ENCODE measurements around the gene PICALM. TPM values are rescaled to one million over a fixed set of nuclear protein-coding genes. Genes with fewer than 3 reads are reported as not detected.

Gene PICALM
- total RNA-seq, 4 donors from 2014 or later: 148 to 244 (median 221) TPM

DNA sequence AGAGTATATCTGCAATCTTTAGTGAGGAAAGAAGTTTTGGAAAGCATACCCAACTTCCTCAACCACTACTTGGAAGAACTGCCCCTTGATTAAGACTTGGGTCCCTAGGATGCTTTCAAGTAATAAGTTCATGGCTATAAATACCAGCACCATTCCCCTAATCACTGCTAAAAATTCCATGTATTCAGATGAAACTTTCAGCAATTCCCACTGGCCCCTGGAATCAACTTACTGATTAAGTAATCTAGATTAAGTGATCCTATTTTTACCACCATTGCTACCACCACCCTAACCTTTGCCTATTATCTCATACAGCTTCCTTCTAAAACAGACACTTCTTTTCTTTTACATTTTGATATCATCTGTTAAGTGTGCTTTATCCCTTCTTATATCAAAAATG, 10.5 kb downstream of the PICALM start:
- intact Hi-C loops (cut with DNase I; ENCODE audit: low total_unique reads) (no loop called here), in situ Hi-C loops (cut with MboI; ENCODE audit: low pct_ligation_motif_present in 1 of 4, low pct_unique_long_range_greater_than_20kb in 1 of 4, low sequenced_read_pairs in 3 of 4) (no loop called here)
- H3K9me3 ChIP-seq: no peaks in the 10 kb centered on the region
- no peak for TF ChIP-seq POLR2A (IDR thresholded peaks at IDR 0.05)
- no peak for TF ChIP-seq EP300 (IDR thresholded peaks at IDR 0.05; ENCODE audit: low read depth)
- no peak for TF ChIP-seq POLR2AphosphoS5 (IDR thresholded peaks at IDR 0.05)
- TF ChIP-seq, protein P1, sequence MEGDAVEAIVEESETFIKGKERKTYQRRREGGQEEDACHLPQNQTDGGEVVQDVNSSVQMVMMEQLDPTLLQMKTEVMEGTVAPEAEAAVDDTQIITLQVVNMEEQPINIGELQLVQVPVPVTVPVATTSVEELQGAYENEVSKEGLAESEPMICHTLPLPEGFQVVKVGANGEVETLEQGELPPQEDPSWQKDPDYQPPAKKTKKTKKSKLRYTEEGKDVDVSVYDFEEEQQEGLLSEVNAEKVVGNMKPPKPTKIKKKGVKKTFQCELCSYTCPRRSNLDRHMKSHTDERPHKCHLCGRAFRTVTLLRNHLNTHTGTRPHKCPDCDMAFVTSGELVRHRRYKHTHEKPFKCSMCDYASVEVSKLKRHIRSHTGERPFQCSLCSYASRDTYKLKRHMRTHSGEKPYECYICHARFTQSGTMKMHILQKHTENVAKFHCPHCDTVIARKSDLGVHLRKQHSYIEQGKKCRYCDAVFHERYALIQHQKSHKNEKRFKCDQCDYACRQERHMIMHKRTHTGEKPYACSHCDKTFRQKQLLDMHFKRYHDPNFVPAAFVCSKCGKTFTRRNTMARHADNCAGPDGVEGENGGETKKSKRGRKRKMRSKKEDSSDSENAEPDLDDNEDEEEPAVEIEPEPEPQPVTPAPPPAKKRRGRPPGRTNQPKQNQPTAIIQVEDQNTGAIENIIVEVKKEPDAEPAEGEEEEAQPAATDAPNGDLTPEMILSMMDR (IDR thresholded peaks at IDR 0.05): no peak
- H3K4me3 ChIP-seq: no peak overlapping the region
- no peaks in the 10 kb centered on the region for H3K27me3 ChIP-seq
- H3K36me3 ChIP-seq: no peaks in the 10 kb centered on the region
- DNase-seq: no peak
- H3K4me1 ChIP-seq: peaks cover 22 to 80% (median 35%) of the 10 kb centered on the region in 4 donors
- H3K27ac ChIP-seq: no peak overlapping the region

DNA sequence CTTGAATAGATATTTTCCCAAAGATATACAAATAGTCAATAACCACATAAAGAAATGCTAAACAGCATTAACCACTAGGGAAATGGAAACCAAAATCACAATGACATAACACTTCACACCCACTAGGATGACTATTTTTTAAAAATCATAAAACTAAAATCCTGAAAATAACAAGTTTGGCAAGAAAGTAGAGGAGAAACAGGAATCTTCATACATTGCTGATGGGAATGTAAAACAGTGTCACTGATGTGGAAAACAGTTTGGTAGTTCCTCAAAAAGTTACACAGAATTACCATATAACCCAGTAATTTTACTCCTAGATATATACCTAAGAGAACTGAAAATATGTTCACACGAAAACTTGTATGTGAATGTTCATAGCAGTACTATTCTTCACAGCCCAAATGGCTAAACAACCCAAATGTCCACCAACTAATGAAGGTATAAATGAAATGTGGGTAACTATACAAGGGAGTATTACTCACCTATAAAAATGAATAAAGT, 12.5 kb downstream of the PICALM start:
- Histone ChIP-seq H3K27ac (no peak overlapping the region), H3K36me3 (no peaks in the 10 kb centered on the region), H3K9me3 (no peaks in the 10 kb centered on the region), H3K27me3 (no peaks in the 10 kb centered on the region), H3K4me3 (no peak overlapping the region), H3K4me1 (peaks cover 22 to 76% (median 37%) of the 10 kb centered on the region in 4 donors)
- no peak for DNase-seq
- no peak for TF ChIP-seq POLR2AphosphoS5 (IDR thresholded peaks at IDR 0.05)
- TF ChIP-seq, protein P1 (IDR thresholded peaks at IDR 0.05): peak in 1 of 5 experiments; percentile 3
- intact Hi-C loops (cut with DNase I; ENCODE audit: low total_unique reads) (no loop called here), in situ Hi-C loops (cut with MboI; ENCODE audit: low pct_ligation_motif_present in 1 of 4, low pct_unique_long_range_greater_than_20kb in 1 of 4, low sequenced_read_pairs in 3 of 4) (no loop called here)
- WGBS, 2 donors (ENCODE audit: low coverage in 1 of 2): 70 to 89% methylated on average over 1 of the region's 1 CpG

- no peaks in the 10 kb centered on the region for H3K27me3 ChIP-seq
- H3K36me3 ChIP-seq: no peaks in the 10 kb centered on the region
- peaks cover 12 to 72% (median 21%) of the 10 kb centered on the region in 4 donors for H3K4me1 ChIP-seq
- intact Hi-C loops (cut with DNase I; ENCODE audit: low total_unique reads): no loop called here
- WGBS, 2 donors (ENCODE audit: low coverage in 1 of 2): 76 to 83% methylated on average over 5 to 10 of the region's 10 CpGs
- in situ Hi-C loops (cut with MboI; ENCODE audit: low pct_ligation_motif_present in 1 of 4, low pct_unique_long_range_greater_than_20kb in 1 of 4, low sequenced_read_pairs in 3 of 4): no loop called here
- TF ChIP-seq POLR2AphosphoS5 (IDR thresholded peaks at IDR 0.05) (no peak), POLR2A (IDR thresholded peaks at IDR 0.05) (no peak), EP300 (IDR thresholded peaks at IDR 0.05; ENCODE audit: low read depth) (no peak)
- TF ChIP-seq, protein P1 (IDR thresholded peaks at IDR 0.05): no peak
- no peaks in the 10 kb centered on the region for H3K9me3 ChIP-seq
- H3K27ac ChIP-seq: peak overlapping the region in 2 of 4 donors; percentile 4 to 7
- no peak for DNase-seq
- H3K4me3 ChIP-seq: no peak overlapping the region
Measured at GRCh38 chr11:86052693-86053641, 15.9 kb downstream of the PICALM start.

DNA sequence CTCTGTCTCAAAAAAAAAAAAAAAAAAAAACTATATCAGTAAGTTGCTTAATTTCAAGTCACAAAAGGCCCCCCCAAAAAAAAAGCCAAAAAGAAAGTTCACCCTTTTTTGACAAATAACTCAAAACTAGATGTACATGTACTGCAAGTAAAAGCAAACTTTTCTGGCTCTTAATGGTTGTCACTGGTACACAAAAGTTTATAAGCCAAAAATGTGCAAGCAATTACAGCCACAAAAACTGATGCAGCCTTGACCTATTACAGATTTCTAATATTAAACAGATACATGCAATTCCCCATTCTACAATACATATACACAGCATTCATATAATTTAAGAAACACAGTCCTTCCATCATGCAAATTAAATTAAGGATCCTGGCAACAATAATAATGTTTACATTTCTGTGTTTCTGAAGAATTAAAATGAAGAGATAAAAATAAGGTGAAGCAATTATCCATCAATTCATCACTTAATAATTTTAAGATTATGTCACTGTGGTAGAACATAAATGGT, 18.6 kb downstream of the PICALM start:
- TF ChIP-seq, protein P1 (IDR thresholded peaks at IDR 0.05): no peak
- no peak for TF ChIP-seq POLR2AphosphoS5 (IDR thresholded peaks at IDR 0.05)
- TF ChIP-seq EP300 (IDR thresholded peaks at IDR 0.05; ENCODE audit: low read depth): no peak
- no peak for TF ChIP-seq POLR2A (IDR thresholded peaks at IDR 0.05)
- DNase-seq: no peak
- no peaks in the 10 kb centered on the region for H3K9me3 ChIP-seq
- H3K27me3 ChIP-seq: no peaks in the 10 kb centered on the region
- peaks cover 14 to 84% (median 34%) of the 10 kb centered on the region in 4 donors for H3K4me1 ChIP-seq
- no peaks in the 10 kb centered on the region for H3K36me3 ChIP-seq
- no peak overlapping the region for H3K4me3 ChIP-seq
- intact Hi-C loops (cut with DNase I; ENCODE audit: low total_unique reads) (no loop called here), in situ Hi-C loops (cut with MboI; ENCODE audit: low pct_ligation_motif_present in 1 of 4, low pct_unique_long_range_greater_than_20kb in 1 of 4, low sequenced_read_pairs in 3 of 4) (no loop called here)
- no peak overlapping the region for H3K27ac ChIP-seq
